Inferior parietal cortex (tissue), 1 donor: Measurements from ENCODE around the gene PROSER2.

ENCODE experiments used
- DNase-seq: peaks from one replicate; pipeline ENCODE4 v3.0.0-alpha.2; 2016; ENCODE audit errors: extremely low spot score

PROSER2 gene

DNA sequence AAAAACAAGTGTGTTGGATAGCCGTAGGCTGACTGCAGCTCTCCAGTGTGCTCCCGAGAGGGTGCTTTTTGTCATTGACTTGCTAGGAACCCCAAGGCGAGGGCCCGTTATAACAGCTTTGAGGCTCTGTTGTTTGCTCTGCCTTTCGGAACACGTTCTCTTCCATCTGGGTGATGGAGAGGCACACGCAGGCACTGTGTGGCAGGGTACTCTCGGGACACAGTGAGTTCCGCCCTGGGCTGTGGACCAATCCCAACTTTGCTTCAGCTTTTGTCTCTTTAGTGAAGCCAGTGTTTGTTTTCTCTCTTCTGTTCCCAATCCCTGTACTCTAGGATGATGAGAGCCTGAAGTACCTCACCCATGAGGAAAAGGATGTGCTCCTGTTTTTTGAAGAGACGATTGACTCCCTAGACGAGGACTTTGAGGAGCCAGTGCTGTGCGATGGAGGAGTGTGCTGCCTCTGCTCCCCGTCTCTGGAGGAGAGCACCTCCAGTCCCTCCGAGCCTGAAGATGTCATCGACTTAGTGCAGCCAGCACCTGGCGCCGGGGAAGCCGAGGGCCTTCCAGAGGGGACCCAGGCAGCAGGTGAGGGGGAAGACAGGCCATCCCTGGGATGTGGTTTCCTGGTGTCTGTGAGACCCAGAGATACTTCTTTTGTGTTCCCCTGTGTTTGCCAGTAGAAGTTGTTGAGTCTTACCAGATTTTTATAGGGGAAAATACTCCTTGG is 43.2 kb downstream of the PROSER2 start:
- DNase-seq = no peak

DNA sequence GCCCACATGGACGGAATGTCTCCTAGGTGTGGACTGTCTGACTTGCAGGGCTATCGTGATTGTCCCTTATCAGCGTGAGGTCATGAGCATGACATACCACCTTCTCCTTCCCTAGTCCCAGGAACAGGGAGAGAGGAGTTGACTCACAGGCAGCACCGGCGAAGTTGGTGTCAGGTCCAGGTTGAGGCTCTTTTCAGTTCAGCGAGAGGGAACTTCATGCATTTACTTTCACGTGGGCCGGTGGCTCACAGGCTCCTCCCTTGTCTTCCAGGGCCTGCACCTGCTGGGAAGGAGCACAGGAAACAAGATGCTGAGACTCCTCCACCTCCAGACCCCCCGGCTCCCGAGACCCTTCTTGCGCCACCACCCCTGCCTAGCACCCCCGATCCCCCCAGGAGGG is 46.1 kb downstream of the PROSER2 start:
- no peak for DNase-seq

DNA sequence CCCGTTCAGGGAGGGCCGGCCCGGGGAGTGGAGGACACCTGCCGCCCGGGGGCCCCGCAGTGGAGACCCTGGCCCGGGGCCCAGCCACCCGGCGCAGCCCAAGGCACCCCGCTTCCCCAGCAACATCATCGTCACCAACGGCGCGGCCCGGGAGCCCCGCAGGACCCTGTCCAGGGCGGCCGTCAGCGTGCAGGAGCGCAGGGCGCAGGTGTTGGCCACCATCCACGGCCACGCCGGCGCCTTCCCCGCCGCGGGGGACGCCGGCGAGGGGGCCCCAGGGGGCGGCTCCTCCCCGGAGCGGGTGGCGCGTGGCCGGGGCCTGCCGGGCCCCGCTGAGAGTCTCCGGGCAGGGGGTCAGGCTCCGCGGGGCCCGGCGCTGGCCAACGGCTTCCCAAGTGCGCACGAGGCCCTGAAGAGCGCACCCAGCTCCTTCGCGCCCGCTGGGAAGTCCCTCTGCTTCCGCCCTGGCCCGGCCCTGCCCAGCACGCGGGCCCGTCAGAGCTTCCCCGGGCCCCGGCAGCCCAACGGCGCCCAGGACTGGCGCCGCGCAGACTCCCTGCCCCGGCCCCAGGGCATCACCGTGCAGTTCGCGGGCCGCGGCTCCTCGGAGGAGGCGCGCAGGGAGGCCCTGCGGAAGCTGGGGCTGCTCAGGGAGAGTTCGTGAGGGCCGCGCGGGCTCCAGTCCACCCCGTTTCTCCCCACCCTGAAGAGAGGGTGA is 46.7 kb downstream of the PROSER2 start:
- DNase-seq = no peak

DNA sequence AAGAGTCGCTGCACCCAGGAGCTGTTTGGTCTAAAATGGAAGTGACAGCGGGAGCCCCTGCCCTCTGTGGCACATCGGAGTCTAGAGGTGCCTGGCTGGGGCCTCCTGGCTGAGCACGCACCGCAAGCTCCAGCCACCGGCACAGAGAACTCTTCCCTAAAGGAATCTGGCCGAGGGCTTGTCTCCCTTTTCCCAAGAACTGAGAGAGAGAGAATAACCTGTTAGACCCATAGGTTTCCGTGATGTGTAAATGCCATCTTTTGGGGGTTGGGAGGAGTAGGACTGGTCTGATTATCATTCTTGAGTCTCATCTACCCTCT is 47.3 kb downstream of the PROSER2 start:
- DNase-seq = no peak

DNA sequence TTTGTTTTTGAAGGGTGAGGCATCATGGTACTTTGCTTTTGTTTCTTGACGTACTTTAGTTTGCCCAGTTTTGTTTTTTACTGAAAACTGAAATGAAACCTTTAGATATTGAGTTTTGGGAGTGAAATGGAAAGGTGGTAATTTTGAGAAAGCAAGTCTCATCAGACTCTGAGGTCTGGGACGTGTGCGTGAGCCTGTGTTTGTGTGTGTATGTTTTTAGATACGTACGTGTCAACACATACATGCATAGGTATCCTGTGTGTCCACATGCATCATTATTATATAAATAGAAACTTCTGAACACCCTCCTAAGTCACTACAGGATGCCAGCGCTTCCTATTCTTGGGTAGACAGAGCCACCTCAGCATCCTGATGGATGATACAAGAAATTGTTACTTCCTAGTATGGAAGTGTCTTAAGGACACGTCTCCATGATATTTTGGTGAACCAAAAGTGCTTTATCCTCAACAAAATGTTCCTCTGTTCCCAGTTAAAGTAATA is 47.8 kb downstream of the PROSER2 start:
- DNase-seq = no peak

- no peak for DNase-seq
These were observed 48.3 kb downstream of the PROSER2 start for GRCh38 chr10:11871466-11871865.

- DNase-seq = peak; percentile 15
These were observed 51.7 kb downstream of the PROSER2 start for GRCh38 chr10:11874568-11875493.

- no peak for DNase-seq
These were observed 52.5 kb downstream of the PROSER2 start for GRCh38 chr10:11875494-11876281.

- DNase-seq = no peak
These were observed 53.2 kb downstream of the PROSER2 start for GRCh38 chr10:11876324-11876723.

- DNase-seq = no peak
These were observed 53.8 kb downstream of the PROSER2 start for GRCh38 chr10:11876805-11877590.

DNA sequence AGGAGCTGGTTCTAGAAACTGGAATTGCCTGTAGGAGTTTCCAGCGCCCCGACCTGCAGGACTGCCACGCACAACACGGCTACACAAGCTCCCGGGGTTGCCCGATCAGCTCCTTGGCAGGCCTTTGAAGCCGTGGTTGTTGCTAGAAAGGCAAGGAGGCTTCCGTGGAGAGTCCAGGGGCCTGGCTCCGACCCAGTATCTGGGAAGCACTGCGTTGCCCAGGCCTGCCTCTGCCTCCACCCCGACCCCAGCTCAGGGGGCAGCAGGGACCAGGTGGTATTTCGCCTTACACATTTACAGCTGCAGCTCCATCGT is 54.4 kb downstream of the PROSER2 start:
- no peak for DNase-seq

DNA sequence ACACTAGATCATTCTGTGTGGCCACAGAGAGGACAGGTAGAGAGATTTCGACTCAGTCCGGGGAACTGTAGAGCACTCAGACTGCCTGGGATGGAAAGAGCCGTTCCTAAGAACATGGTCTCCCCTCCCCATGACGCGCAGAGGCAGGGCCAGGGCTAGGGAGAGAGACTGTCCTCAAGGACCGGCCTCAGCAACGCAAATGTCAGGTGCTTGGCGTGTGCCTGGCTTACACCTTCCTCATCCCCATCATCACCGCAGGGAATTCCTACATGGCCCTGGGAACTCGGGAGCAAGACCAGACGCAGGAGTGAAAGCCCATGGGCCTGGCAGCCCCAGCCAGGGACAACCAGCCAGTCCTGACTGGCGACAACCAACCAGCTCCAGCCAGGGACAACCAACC is 55.6 kb downstream of the PROSER2 start:
- no peak for DNase-seq

GRCh38 chr10:11879387-11880094 is 56.4 kb downstream of the PROSER2 start:
- DNase-seq = no peak

DNA sequence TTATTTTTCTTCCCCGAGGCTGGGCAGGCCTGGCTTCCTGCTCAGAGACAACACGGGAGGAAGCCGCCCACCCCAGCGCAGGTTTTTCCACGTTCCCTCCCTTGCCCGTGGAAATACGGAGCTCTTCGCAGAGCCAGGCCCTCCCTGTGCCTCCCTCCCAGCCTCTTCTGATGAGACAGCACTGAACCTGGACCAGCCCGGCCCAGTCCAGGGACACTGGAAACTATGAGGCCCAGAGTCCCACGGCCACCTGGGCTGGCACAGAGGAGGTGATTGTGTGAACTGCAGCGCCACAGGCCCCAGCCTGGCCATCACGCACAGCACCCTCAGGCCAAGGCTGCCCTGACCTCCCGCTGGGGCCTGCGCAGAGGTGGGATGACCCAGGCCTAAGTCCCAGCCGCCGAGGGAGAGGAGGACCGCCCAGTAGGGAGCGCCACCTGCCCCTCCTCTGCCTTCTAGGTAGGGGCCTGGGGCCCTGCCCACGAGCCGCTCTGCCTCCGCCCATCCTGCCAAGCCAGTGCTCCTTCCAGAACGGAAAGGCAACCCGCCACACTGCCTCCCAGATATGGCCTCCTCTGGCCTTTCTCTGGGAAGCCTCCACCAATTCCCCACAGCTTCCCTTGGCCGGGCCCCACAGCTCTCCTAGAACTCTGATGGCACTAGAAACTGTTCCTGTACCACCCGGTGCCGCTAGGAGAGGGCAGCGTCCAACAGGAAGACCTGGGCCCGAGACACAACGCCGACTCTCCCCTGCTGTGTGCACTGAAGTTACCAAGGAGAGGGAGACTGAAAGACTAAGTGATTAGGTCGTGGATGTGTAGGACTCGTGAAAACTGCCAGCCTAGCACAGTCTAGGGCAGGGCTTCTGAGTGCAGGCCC is 57.2 kb downstream of the PROSER2 start:
- no peak for DNase-seq

DNA sequence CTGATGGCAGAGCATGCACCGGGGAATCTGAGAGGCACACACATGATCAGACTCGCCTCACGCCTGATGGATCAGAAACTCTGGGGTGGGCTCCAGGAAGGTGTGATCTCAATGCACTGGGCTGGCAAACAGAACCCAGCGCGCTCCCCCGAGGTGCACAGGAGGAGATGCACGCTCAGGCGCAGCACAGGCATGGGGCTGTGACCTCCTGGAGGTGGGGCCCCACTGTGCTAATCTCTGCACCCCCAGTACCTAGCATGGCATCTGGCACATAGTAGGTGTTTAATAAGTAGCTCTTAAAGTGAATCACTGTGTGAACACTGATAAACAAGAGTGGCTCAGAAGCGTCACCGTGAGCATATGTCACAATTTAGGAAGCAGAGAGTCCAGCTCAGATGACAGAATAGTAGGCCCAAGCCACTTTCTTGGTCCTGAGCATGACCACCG is 57.9 kb downstream of the PROSER2 start:
- no peak for DNase-seq

DNA sequence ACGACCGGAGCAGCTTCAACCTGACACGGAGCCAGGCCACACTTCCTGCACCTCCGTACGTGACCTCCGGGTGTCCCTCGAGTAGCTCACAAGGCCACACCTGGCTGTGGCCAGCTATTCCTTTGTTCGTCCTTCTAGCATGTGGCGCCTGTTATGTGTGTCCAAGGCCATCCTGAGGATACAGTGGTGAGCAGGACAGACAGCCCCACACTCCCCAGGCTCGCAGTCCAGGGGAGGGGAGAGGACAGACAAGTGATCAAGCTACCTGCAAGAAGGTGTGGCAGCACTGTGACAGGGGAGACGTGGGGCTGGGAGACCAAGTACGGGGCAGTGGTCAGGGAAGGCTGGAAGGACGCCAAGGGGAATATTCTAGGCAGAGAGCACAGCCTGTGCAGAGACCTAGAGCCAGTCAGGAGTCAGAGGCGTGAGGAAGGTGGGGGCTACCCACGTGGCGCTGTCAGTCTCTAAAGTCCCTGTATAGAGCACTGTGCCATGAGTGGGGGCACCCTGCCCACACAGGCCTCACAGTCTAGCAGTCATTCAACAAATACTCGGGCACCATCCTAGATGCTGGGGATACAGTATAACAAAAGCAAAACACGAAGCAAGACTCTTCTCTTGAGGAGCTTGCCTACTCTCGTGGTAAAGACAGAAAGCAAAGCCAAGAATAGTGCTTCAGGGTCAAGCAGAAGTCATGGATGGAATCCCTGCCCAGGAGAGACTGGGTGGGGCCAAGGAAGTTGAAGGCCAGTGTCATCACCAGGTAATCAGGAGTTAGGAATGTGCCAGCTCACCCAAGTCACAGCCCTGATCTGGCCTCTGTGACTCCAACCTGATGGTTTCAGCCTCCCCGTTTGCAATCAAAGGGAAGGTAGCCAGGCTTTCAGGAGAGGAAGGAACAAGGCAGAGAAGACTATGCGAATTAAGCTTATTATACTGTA is 58.6 kb downstream of the PROSER2 start:
- no peak for DNase-seq

DNA sequence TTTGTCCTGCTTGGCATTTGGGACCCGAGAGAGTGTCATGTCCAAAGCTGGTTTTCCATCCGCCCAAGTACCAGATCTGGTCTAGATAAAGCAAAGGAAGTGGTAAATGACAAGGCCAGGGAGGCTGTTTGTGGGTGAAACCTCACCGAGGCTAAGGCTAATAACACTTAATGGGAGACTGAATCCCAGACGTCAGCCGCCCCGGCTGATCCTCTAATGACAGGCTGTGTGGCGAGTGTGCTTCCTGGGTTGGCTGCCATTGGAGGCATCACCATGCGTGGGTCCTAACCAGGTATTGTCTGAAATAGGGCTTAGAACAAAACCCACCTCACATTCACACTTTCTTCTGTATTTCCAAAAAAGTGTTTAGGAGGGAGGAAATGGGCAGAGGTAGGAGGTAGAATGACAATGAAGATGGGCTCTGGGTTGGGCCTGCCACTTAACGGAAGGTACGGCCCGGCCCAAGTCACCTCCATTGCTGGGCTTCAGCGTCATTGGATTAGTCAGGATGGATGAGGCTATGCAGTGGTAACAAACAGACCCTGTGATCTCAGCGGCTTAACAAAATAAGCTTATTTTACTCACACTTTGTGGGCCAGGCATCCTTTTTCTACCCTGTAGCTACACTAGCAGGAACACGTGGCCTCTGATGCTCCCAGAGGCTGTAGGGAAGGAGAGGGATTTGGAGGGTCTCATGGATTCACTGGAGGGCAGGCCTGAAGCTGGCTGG is 59.7 kb downstream of the PROSER2 start:
- no peak for DNase-seq
